Measurements from ENCODE around the gene GET4. TPM values are rescaled to one million over a fixed set of nuclear protein-coding genes. Genes with fewer than 3 reads are reported as not detected.
"Not testable (repeated sequence)": the region's sequence is repeated elsewhere in the genome, so short reads cannot be mapped to it uniquely, and the experiment has no call there.

Gene GET4
- total RNA-seq, 2 experiments from 2014 or later = 44.1 to 44.7 TPM

- no peak for ATAC-seq (ENCODE audit: low read depth)
- H3K9me3 Mint-ChIP-seq = no peaks in the 10 kb centered on the region
- no peaks in the 10 kb centered on the region for H3K27me3 Mint-ChIP-seq
- H3K36me3 Mint-ChIP-seq = peaks cover 19% of the 10 kb centered on the region
- H3K27ac Mint-ChIP-seq = no peak overlapping the region
- POLR2A ChIA-PET = interaction anchor here (0.6 kb wide), 1 partner anchor 18 kb away, joined by 3 read pairs; no protein-coding TSS in a partner anchor
- H3K4me3 Mint-ChIP-seq = no peak overlapping the region
- no peaks in the 10 kb centered on the region for H3K4me1 Mint-ChIP-seq
- DNase-seq = no peak
These were observed 8.8 kb upstream of the GET4 start for GRCh38 chr7:867406-868188.

GRCh38 chr7:868189-868486 lies 8.2 kb upstream of the GET4 start:
- Mint-ChIP-seq H3K4me1 (peaks cover 3% of the 10 kb centered on the region), H3K36me3 (peaks cover 19% of the 10 kb centered on the region), H3K27me3 (no peaks in the 10 kb centered on the region), H3K27ac (no peak overlapping the region), H3K4me3 (no peak overlapping the region), H3K9me3 (no peaks in the 10 kb centered on the region)
- DNase-seq (no peak), ATAC-seq (ENCODE audit: low read depth) (no peak)
- POLR2A ChIA-PET = no interaction called here

GRCh38 chr7:869348-869747 lies 7.0 kb upstream of the GET4 start:
- no peak for ATAC-seq (ENCODE audit: low read depth)
- no peak overlapping the region for H3K27ac Mint-ChIP-seq

DNA sequence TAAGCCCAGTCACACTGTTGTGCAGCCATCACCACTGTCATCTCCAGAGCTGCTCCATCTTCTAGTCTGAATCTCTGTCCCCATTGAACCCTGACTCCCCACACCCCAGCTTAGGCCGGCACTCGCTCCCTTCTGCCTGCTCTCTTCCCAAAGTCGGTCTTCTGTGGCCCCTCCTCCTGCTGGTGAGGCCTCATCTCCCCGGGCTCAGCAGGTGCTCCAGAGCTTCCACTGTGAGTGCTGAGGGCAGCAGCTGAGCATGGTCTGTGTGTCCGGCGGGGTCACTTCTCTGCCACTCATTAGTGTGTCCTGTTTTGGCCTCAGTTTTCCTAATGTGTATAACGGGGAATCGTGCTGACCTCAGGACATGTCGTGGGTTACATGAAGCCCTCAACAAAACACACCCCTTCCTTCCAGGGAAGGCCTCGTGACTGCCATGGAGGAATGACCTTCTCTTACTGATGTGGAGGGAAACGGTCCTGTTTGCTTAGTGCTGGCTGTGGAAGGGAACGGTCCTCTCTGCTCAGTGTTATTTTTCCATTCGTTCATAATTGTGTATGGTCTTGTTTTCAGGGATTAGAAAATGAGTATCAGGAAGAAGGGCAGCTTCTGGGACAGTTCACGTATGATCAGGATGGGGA lies 4.3 kb upstream of the GET4 start:
- no peak for ATAC-seq (ENCODE audit: low read depth)
- H3K4me1 Mint-ChIP-seq = peaks cover 10% of the 10 kb centered on the region
- no peak overlapping the region for H3K4me3 Mint-ChIP-seq
- H3K36me3 Mint-ChIP-seq = peaks cover 13% of the 10 kb centered on the region
- POLR2A ChIA-PET = interaction anchor here (1.6 kb wide), 1 partner anchor 55 kb away, joined by 4 read pairs; no protein-coding TSS in a partner anchor
- H3K9me3 Mint-ChIP-seq = no peaks in the 10 kb centered on the region
- no peak for DNase-seq
- H3K27me3 Mint-ChIP-seq = no peaks in the 10 kb centered on the region
- H3K27ac Mint-ChIP-seq = no peak overlapping the region

More at GRCh38 chr7:869348-869747, 7.0 kb upstream of the GET4 start:
- H3K36me3 Mint-ChIP-seq = peaks cover 19% of the 10 kb centered on the region
- no peak overlapping the region for H3K4me3 Mint-ChIP-seq
- H3K9me3 Mint-ChIP-seq = no peaks in the 10 kb centered on the region
- no peak for DNase-seq
- H3K4me1 Mint-ChIP-seq = peaks cover 10% of the 10 kb centered on the region
- no peaks in the 10 kb centered on the region for H3K27me3 Mint-ChIP-seq
- POLR2A ChIA-PET = no interaction called here

DNA sequence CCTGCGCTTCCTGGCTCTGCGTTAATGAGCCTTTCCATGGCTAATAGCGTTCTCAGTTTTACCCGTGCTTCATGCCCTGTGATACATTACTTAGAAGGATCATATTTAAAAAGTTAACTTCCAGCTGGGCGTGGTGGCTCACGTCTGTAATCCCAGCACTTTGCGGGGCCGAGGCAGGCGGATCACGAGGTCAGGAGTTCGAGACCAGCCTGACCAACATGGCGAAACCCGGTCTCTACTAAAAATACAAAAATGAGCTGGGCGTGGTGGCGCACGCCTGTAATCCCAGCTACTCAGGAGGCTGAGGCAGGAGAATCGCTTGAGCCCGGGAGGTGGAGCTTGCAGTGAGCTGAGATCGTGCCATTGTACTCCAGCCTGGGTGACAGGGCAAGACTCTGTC lies 3.7 kb upstream of the GET4 start:
- H3K4me3 Mint-ChIP-seq; H3K4me1 Mint-ChIP-seq; ATAC-seq (ENCODE audit: low read depth); DNase-seq; H3K27ac Mint-ChIP-seq; H3K9me3 Mint-ChIP-seq; H3K27me3 Mint-ChIP-seq: not testable (repeated sequence)
- H3K36me3 Mint-ChIP-seq = peaks cover 11% of the 10 kb centered on the region
- POLR2A ChIA-PET = interaction anchor here (1.6 kb wide), 1 partner anchor 56 kb away, joined by 4 read pairs; no protein-coding TSS in a partner anchor

DNA sequence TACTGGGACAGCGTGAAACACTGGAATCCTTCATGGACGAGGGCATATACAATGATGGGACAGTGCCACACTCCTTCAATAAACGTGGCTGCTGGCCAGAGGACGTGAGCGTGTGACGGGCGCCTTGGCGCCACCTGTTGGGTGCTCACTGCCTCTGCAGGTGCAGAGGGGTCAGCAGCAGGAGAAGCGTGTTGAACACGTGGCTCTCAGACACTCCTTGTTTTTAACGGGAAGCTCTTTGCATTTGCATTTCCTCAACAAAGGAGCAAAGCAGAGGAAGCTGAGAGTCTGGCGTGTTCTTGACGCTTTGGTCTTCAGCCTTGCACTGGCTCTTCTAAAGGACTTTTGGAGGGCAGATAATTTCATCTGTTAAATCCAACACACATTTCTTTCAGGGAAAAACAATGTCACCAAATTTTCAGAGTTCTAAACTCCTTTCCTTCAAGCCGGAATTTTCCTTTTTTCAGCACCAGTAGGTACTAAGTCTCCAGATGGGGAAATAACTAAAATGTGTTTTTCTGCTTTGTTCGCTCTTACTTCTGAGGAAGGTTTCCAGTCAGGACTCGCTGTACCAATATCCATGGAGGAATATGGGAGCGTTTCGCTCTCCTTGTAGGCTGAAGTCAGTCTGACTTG lies 2.9 kb upstream of the GET4 start:
- H3K4me1 Mint-ChIP-seq = peaks cover 13% of the 10 kb centered on the region
- no peaks in the 10 kb centered on the region for H3K9me3 Mint-ChIP-seq
- H3K27me3 Mint-ChIP-seq = no peaks in the 10 kb centered on the region
- ATAC-seq (ENCODE audit: low read depth) (no peak), DNase-seq (peak; percentile 75)
- H3K4me3 Mint-ChIP-seq = no peak overlapping the region
- H3K36me3 Mint-ChIP-seq = peaks cover 11% of the 10 kb centered on the region
- H3K27ac Mint-ChIP-seq = peak overlapping the region; percentile 10
- POLR2A ChIA-PET = interaction anchor here (0.6 to 1.6 kb wide), 2 partner anchors 57 to 423 kb away, joined by 3 to 4 read pairs; no protein-coding TSS in a partner anchor

GRCh38 chr7:874031-874749 lies 2.2 kb upstream of the GET4 start:
- POLR2A ChIA-PET = interaction anchor here (0.6 to 2.9 kb wide), 3 partner anchors 48 to 423 kb away, joined by 3 to 16 read pairs (median 4); no protein-coding TSS in a partner anchor
- H3K4me3 Mint-ChIP-seq = no peak overlapping the region
- H3K27ac Mint-ChIP-seq = no peak overlapping the region
- no peak for ATAC-seq (ENCODE audit: low read depth)
- no peaks in the 10 kb centered on the region for H3K27me3 Mint-ChIP-seq
- H3K9me3 Mint-ChIP-seq = no peaks in the 10 kb centered on the region
- H3K36me3 Mint-ChIP-seq = peaks cover 10% of the 10 kb centered on the region
- DNase-seq = no peak
- peaks cover 14% of the 10 kb centered on the region for H3K4me1 Mint-ChIP-seq

DNA sequence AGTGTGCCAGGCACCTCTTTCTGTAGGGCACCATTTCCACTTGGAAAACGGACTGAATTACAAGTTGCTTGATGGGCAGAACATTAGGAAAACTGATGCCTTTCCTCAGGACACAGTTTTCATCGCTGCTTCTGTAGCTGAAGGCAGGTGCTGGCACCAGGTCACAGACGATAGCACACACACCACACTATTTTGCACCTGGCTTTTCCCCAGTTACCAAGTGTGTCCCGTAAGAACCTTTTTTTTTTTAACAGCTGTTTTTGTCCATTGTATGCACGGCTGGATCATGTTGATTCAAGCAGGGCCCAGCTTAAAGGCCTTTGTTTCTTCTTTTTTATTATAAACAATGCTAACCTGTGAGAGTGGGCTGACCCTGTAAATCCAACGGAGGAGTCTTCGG lies 1.3 kb upstream of the GET4 start:
- no peaks in the 10 kb centered on the region for H3K27me3 Mint-ChIP-seq

DNA sequence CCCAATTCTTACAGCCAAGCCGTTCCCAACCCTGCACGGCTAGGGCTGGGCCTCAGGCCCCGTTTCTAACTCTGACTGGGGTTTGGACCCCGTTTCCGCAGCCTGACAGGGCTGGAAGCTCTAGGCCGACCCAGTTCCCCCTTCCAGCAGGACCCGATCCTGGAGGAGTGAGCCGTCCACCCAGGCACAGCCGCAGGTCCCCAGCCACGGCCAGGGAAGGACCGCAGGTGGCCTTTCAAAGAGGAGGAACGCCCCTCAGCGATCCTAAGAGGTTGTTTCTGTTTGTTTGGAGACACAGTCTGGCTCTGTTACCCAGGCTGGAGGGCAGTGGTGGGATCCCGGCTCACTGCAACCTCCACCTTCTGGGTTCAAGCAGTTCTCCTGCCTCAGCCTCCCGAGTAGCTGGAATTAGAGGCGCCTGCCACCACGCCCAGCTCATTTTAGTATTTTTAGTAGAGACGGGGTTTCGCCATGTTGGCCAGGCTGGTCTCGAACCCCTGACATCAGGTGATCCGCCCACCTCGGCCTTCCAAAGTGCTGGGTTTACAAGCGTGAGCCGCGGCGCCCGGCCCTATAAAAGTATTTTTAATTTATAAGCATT lies 778 bp upstream of the GET4 start:
- Mint-ChIP-seq H3K27ac (peak overlapping the region; percentile 38), H3K9me3 (no peaks in the 10 kb centered on the region), H3K36me3 (peaks cover 5% of the 10 kb centered on the region), H3K4me3 (no peak overlapping the region), H3K4me1 (peaks cover 19% of the 10 kb centered on the region), H3K27me3 (no peaks in the 10 kb centered on the region)
- POLR2A ChIA-PET = interaction anchor here (0.6 to 2.9 kb wide), 6 partner anchors 26 to 99 kb away, joined by 3 to 17 read pairs (median 8); partner anchors contain the start of genes COX19 and SUN1
- ATAC-seq (ENCODE audit: low read depth) (no peak), DNase-seq (no peak)

More for the DNA sequence above, 1.3 kb upstream of the GET4 start:
- ATAC-seq (ENCODE audit: low read depth) (no peak), DNase-seq (no peak)
- POLR2A ChIA-PET = interaction anchor here (1.0 to 2.9 kb wide), 4 partner anchors 42 to 100 kb away, joined by 5 to 17 read pairs (median 14); partner anchors contain the start of genes COX19 and SUN1
- H3K4me1 Mint-ChIP-seq = peaks cover 19% of the 10 kb centered on the region
- H3K36me3 Mint-ChIP-seq = peaks cover 7% of the 10 kb centered on the region
- no peak overlapping the region for H3K27ac Mint-ChIP-seq
- no peaks in the 10 kb centered on the region for H3K9me3 Mint-ChIP-seq
- H3K4me3 Mint-ChIP-seq = no peak overlapping the region

GRCh38 chr7:876972-877311 lies 588 bp downstream of the GET4 start:
- Mint-ChIP-seq H3K4me3 (peak overlapping the region; percentile 100), H3K27me3 (no peaks in the 10 kb centered on the region), H3K4me1 (peaks cover 19% of the 10 kb centered on the region), H3K9me3 (no peaks in the 10 kb centered on the region), H3K27ac (peak overlapping the region; percentile 98), H3K36me3 (peaks cover 4% of the 10 kb centered on the region)
- ATAC-seq (ENCODE audit: low read depth) = peak; percentile 16
- POLR2A ChIA-PET = interaction anchor here (1.0 to 2.9 kb wide), 4 partner anchors 25 to 98 kb away, joined by 3 to 17 read pairs (median 14); partner anchors contain the start of gene COX19
- DNase-seq = no peak

- peaks cover 2% of the 10 kb centered on the region for H3K36me3 Mint-ChIP-seq
- H3K9me3 Mint-ChIP-seq = no peaks in the 10 kb centered on the region
- no peak for ATAC-seq (ENCODE audit: low read depth)
- H3K4me1 Mint-ChIP-seq = peaks cover 19% of the 10 kb centered on the region
- H3K27ac Mint-ChIP-seq = peak overlapping the region; percentile 98
- H3K27me3 Mint-ChIP-seq = no peaks in the 10 kb centered on the region
- H3K4me3 Mint-ChIP-seq = peak overlapping the region; percentile 100
- POLR2A ChIA-PET = interaction anchor here (2.4 to 2.9 kb wide), 3 partner anchors 45 to 97 kb away, joined by 11 to 17 read pairs (median 16); partner anchors contain the start of gene COX19
- no peak for DNase-seq
These were observed 1.2 kb downstream of the GET4 start for GRCh38 chr7:877312-878232.

DNA sequence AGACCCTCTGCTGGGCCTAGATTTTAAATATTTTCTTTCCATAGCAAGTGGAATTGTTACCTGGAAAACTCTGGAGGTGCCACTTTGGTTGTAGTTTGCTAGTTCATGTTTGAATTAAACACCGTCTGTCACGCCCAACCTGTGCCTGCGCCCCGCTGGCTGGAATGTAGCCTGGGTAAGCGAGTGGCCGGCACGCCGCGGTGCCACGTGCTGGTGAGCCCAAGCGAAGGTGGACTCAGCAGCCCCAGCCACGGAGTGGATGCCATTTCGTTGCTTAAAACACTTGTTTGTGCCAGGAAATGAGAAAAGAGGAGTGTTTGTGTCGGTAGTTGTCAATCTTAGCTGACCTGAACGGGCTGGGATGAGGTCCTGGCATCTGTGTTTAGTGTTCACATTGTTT lies 2.7 kb downstream of the GET4 start:
- Mint-ChIP-seq H3K36me3 (peaks cover 2% of the 10 kb centered on the region), H3K27ac (no peak overlapping the region), H3K9me3 (no peaks in the 10 kb centered on the region), H3K4me3 (peak overlapping the region; percentile 30), H3K4me1 (peaks cover 10% of the 10 kb centered on the region), H3K27me3 (no peaks in the 10 kb centered on the region)
- no peak for DNase-seq
- POLR2A ChIA-PET = interaction anchor here (0.7 to 1.3 kb wide), 2 partner anchors 44 to 97 kb away, joined by 3 to 4 read pairs; no protein-coding TSS in a partner anchor
- no peak for ATAC-seq (ENCODE audit: low read depth)

Measured in activated naive CD8-positive, alpha-beta T cell treated with anti-CD3 and anti-CD28 coated beads, Interleukin-2, amount 10 ng/mL, durations not matched to agents 7 days and 5 days (primary cell).